Uterus (tissue), 2 donors: ENCODE measurements around the gene TRPM1.

Experiments used
- POLR2A ChIP-seq, 2 donors: fragments of 450-650 bp; IDR thresholded peaks; one replicate each; pipeline ENCODE4 v1.6.1; 2016; ENCODE audit warnings: antibody characterized with exemption in 2 of 2, mild to moderate bottlenecking in 1 of 2, moderate library complexity in 1 of 2
- TF ChIP-seq, protein P1 (sequence below), 4 experiments: fragments of 200-600 bp in 2 of 4; fragments of 450-650 bp in 2 of 4; sonication (generic) in 2 of 4; IDR thresholded peaks; one replicate each; pipeline ENCODE4 v1.5.1; 2016 to 2019; ENCODE audit warnings: antibody characterized with exemption in 4 of 4, mild to moderate bottlenecking in 2 of 4, moderate library complexity in 1 of 4

DNA sequence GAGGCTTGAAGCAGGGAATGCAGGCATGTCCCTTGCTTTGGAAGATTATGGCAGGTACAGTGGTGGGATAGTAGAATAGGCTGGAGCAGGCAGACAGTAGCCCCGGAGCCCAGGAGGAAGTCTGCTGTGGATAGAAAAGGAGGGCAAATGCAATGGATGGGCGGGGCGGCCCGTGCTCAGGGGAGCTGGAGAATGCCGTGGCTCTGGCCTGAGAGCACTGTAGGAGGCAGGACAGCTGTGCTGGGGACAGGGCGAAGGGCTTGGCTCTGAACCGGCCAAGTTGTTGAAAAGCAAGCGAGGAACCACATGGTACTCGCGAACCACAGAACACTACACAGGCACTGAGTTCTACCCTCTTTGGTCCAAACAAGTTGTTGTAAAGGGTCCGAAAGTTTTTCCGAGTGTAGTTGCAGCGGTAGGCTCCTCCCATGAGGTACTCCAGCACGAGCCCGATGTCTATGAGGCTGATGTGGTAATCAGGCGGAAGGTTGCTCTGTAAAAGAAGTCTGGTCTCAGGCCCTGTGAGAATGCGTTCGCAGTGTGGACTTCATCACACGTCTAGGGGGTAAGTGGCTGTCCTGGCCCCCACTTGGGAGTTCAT lies 54.7 kb downstream of the TRPM1 start:
- TF ChIP-seq, protein P1, sequence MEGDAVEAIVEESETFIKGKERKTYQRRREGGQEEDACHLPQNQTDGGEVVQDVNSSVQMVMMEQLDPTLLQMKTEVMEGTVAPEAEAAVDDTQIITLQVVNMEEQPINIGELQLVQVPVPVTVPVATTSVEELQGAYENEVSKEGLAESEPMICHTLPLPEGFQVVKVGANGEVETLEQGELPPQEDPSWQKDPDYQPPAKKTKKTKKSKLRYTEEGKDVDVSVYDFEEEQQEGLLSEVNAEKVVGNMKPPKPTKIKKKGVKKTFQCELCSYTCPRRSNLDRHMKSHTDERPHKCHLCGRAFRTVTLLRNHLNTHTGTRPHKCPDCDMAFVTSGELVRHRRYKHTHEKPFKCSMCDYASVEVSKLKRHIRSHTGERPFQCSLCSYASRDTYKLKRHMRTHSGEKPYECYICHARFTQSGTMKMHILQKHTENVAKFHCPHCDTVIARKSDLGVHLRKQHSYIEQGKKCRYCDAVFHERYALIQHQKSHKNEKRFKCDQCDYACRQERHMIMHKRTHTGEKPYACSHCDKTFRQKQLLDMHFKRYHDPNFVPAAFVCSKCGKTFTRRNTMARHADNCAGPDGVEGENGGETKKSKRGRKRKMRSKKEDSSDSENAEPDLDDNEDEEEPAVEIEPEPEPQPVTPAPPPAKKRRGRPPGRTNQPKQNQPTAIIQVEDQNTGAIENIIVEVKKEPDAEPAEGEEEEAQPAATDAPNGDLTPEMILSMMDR (IDR thresholded peaks at IDR 0.05): no peak
- no peak for TF ChIP-seq POLR2A (IDR thresholded peaks at IDR 0.05)
